A673 (cell line): ENCODE results near the gene ZC3H6. TPM values are rescaled to one million over a fixed set of nuclear protein-coding genes. Genes with fewer than 3 reads are reported as not detected.

Experiments
- BruUV-seq: library from RNA; stranded (reverse); fragments of 400-500 nt; replicated peaks from 2 replicates; lab custom pipeline; 2021; lab: Mats Ljungman, UMichigan
- CTCF ChIA-PET: fragments of 300-600 bp; sonication (Branson Sonifier 250); formaldehyde crosslinking; loops from one replicate; lab custom pipeline; 2022; ENCODE audit warnings: antibody characterized with exemption; lab: Charles Lee
- POLR2A ChIA-PET: fragments of 300-600 bp; sonication (Branson Sonifier 250); formaldehyde crosslinking; loops from one replicate; lab custom pipeline; 2022; ENCODE audit warnings: antibody characterized with exemption; ENCODE audit not compliant: low non-redundant PET; lab: Charles Lee
- DNase-seq: peaks from one replicate; pipeline ENCODE4 v3.0.0-alpha.2; 2015; ENCODE audit warnings: low spot score
- H3K27ac ChIP-seq: fragments of 200-600 bp; sonication (generic); 2 replicates; pipeline ENCODE4 v1.5.1; 2016; ENCODE audit warnings: mixed run types, low read depth, mild to moderate bottlenecking, mixed read lengths, antibody characterized with exemption, low read length; ENCODE audit not compliant: poor library complexity, severe bottlenecking
- H3K27me3 ChIP-seq: fragments of 200-600 bp; sonication (generic); replicated peaks from 2 replicates; pipeline ENCODE4 v1.6.1; 2017; ENCODE audit warnings: mixed run types, low read depth, mild to moderate bottlenecking, mixed read lengths, antibody characterized with exemption, low read length; ENCODE audit not compliant: insufficient read depth, poor library complexity
- H3K36me3 ChIP-seq: fragments of 200-600 bp; sonication (generic); 2 replicates; pipeline ENCODE4 v1.6.1; 2016; ENCODE audit warnings: mixed run types, mild to moderate bottlenecking, mixed read lengths, antibody characterized with exemption, low read length; ENCODE audit not compliant: insufficient read depth, poor library complexity, severe bottlenecking
- H3K4me1 ChIP-seq: fragments of 200-600 bp; sonication (generic); 2 replicates; pipeline ENCODE4 v1.6.1; 2017; ENCODE audit warnings: mixed run types, mild to moderate bottlenecking, mixed read lengths, antibody characterized with exemption, low read length; ENCODE audit not compliant: insufficient read depth, poor library complexity, severe bottlenecking
- H3K4me3 ChIP-seq: fragments of 200-600 bp; sonication (generic); 2 replicates; pipeline ENCODE4 v1.5.1; 2016; ENCODE audit warnings: low read depth, mixed run types, mild to moderate bottlenecking, mixed read lengths, low read length; ENCODE audit not compliant: poor library complexity, severe bottlenecking
- H3K9me3 ChIP-seq: fragments of 200-600 bp; sonication (generic); 2 replicates; pipeline ENCODE4 v1.6.1; 2016; ENCODE audit warnings: mixed run types, low read depth, mild to moderate bottlenecking, mixed read lengths, antibody characterized with exemption, low read length; ENCODE audit not compliant: poor library complexity, severe bottlenecking
- CTCF ChIP-seq: fragments of 300-800, 200-600 bp; sonication (generic); conservative IDR thresholded peaks from 2 replicates; pipeline ENCODE4 v1.5.1; 2017; ENCODE audit warnings: low read depth, mild to moderate bottlenecking, antibody characterized with exemption, low read length, moderate library complexity, mixed read lengths
- EZH2 ChIP-seq: fragments of 200-600 bp; sonication (generic); IDR thresholded peaks from 2 replicates; pipeline ENCODE4 v1.6.1; 2017; ENCODE audit warnings: borderline replicate concordance, low read depth, mild to moderate bottlenecking, mixed read lengths, antibody characterized with exemption, low read length; ENCODE audit not compliant: poor library complexity, severe bottlenecking
- intact Hi-C: fragments of 100-400 bp; cut with micrococcal nuclease; formaldehyde crosslinking; loops from one replicate; pipeline ENCODE4 v1.10.0; 2022; ENCODE audit not compliant: unreplicated experiment
- total RNA-seq: library from RNA; stranded (reverse); gene quantifications from 2 replicates; pipeline ENCODE4 v1.2.3, GENCODE V29; 2021

ZC3H6 gene
- total RNA-seq, 1 experiment from 2014 or later = 7.6 TPM

GRCh38 chr2:112254466-112255240 is 20.7 kb upstream of the ZC3H6 start, which contains the start of gene ZC3H8:
Gene ZC3H8, minus strand, starts transcription at chr2:112255042. Its CDS starts 61 bp downstream, at chr2:112254981.
- ChIA-PET POLR2A (no interaction called here), CTCF (no interaction called here)
- Histone ChIP-seq H3K27me3 (no peaks in the 10 kb centered on the region), H3K4me3 (peak within 1 kb of the TSS; percentile 68), H3K9me3 (no peaks in the 10 kb centered on the region), H3K27ac (peak within 1 kb of the TSS; percentile 59), H3K4me1 (peaks cover 9% of the 10 kb centered on the region), H3K36me3 (no peaks in the 10 kb centered on the region)
- no TSS peak for BruUV-seq
- intact Hi-C loops = loop anchor here (5.0 to 10.0 kb wide), 3 partner anchors 178 to 350 kb away; partner anchors contain the start of genes CHCHD5 and RGPD8
- peak; percentile 96 for DNase-seq
- TF ChIP-seq EZH2 (no peak), CTCF (no peak)

GRCh38 chr2:112255875-112256274 is 19.5 kb upstream of the ZC3H6 start:
- no TSS peak for BruUV-seq
- ChIA-PET POLR2A (no interaction called here), CTCF (no interaction called here)
- no peak for TF ChIP-seq CTCF
- TF ChIP-seq EZH2 = no peak
- Histone ChIP-seq H3K4me3 (no peak overlapping the region), H3K9me3 (no peaks in the 10 kb centered on the region), H3K4me1 (peaks cover 9% of the 10 kb centered on the region), H3K27ac (no peak overlapping the region), H3K36me3 (no peaks in the 10 kb centered on the region), H3K27me3 (no peaks in the 10 kb centered on the region)
- intact Hi-C loops = loop anchor here (5.0 to 10.0 kb wide), 3 partner anchors 176 to 351 kb away; partner anchors contain the start of genes CHCHD5 and RGPD8
- no peak for DNase-seq

GRCh38 chr2:112256654-112257053 is 18.7 kb upstream of the ZC3H6 start:
- H3K36me3 ChIP-seq = no peaks in the 10 kb centered on the region
- no peak overlapping the region for H3K27ac ChIP-seq
- H3K4me1 ChIP-seq = peaks cover 9% of the 10 kb centered on the region
- ChIA-PET POLR2A (no interaction called here), CTCF (no interaction called here)
- TF ChIP-seq EZH2 = no peak
- no peak for TF ChIP-seq CTCF
- H3K9me3 ChIP-seq = no peaks in the 10 kb centered on the region
- H3K4me3 ChIP-seq = no peak overlapping the region
- intact Hi-C loops = loop anchor here (5.0 to 10.0 kb wide), 3 partner anchors 176 to 352 kb away; partner anchors contain the start of genes CHCHD5 and RGPD8
- BruUV-seq = no TSS peak
- no peak for DNase-seq
- no peaks in the 10 kb centered on the region for H3K27me3 ChIP-seq
